GM18907 (cell line): ENCODE measurements around the gene ZNF692.

Experiments used
- ATAC-seq: cut with Tn5 transposase; IDR thresholded peaks from one replicate; pipeline ENCODE4 v1.9.1; 2021; ENCODE audit warnings: mild to moderate bottlenecking, moderate library complexity; ENCODE audit not compliant: unreplicated experiment

ZNF692 gene

GRCh38 chr1:248828845-248829244, 30.0 kb downstream of the ZNF692 start:
- ATAC-seq: no peak

GRCh38 chr1:248825909-248826760, 32.8 kb downstream of the ZNF692 start, which contains the start of gene SH3BP5L:
Gene SH3BP5L, minus strand, starts transcription at chr1:248825915. Its CDS starts 980 bp downstream, at chr1:248824935.
- peak; percentile 97 for ATAC-seq

GRCh38 chr1:248825573-248825908, 33.3 kb downstream of the ZNF692 start:
- peak; percentile 5 for ATAC-seq

- ATAC-seq: no peak
Measured at GRCh38 chr1:248825136-248825535, 33.7 kb downstream of the ZNF692 start.

- ATAC-seq: no peak
Measured at GRCh38 chr1:248824701-248825100, 34.2 kb downstream of the ZNF692 start.

- ATAC-seq: no peak
Measured at GRCh38 chr1:248824301-248824700, 34.6 kb downstream of the ZNF692 start.

- ATAC-seq: no peak
Measured at GRCh38 chr1:248823517-248824001, 35.3 kb downstream of the ZNF692 start.

- no peak for ATAC-seq
Measured at GRCh38 chr1:248822148-248823032, 36.5 kb downstream of the ZNF692 start.

- no peak for ATAC-seq
Measured at GRCh38 chr1:248821641-248822040, 37.2 kb downstream of the ZNF692 start.

- ATAC-seq: no peak
Measured at GRCh38 chr1:248821101-248821500, 37.8 kb downstream of the ZNF692 start.

GRCh38 chr1:248820041-248820585, 38.8 kb downstream of the ZNF692 start:
- ATAC-seq: no peak

GRCh38 chr1:248818505-248819374, 40.1 kb downstream of the ZNF692 start:
- no peak for ATAC-seq

- ATAC-seq: no peak
Measured at GRCh38 chr1:248817065-248817464, 41.8 kb downstream of the ZNF692 start.

- no peak for ATAC-seq
Measured at GRCh38 chr1:248816042-248816851, 42.6 kb downstream of the ZNF692 start.

GRCh38 chr1:248815407-248816034, 43.4 kb downstream of the ZNF692 start:
- ATAC-seq: no peak

GRCh38 chr1:248814351-248814750, 44.5 kb downstream of the ZNF692 start:
- no peak for ATAC-seq

- no peak for ATAC-seq
Measured at GRCh38 chr1:248813546-248813945, 45.3 kb downstream of the ZNF692 start.

GRCh38 chr1:248812736-248813425, 46.0 kb downstream of the ZNF692 start:
- ATAC-seq: no peak
